ENCODE results near the gene FGF14. TPM values are rescaled to one million over a fixed set of nuclear protein-coding genes. Genes with fewer than 3 reads are reported as not detected.

Gene FGF14
- polyA plus RNA-seq, 1 donor (not counting 4 experiments of a cell fraction or from before 2014, with no cell fraction given): 0.09 TPM

DNA sequence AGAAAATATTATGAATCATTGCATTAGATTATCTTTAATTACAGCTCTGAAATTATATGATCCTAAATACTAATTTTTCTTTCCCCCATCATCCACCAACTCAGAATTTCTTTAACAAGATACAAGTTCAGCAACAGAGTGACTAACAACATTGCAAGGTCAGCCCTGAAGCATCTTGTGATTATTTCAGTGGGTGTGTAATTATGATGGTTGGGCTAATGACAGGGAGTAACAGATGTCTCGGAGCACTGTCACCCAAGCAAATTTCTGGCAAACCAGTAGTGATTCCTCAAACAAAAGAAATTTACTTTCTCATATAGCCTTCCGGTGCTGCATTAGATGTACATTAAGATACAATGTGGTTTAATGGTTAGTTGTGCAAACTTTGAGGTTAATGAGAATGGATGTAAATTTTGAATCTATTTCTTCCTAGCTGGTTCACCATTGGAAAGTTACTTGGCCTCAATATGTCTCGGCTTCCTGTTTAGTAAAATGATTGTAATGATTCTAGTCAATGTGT is 710.4 kb downstream of the FGF14 start:
- dilution Hi-C loops (cut with MboI; ENCODE audit: extremely low pct_ligation_motif_present, low sequenced_read_pairs): no loop called here
- DNase-seq (ENCODE audit: low read depth, low spot score) (no peak), FAIRE-seq (no peak)
- H2AFZ ChIP-seq (ENCODE audit: control insufficient read depth, low read length): no peak overlapping the region
- no peaks in the 10 kb centered on the region for H3K36me3 ChIP-seq (ENCODE audit: control insufficient read depth in 2 of 2, extremely low read depth in 1 of 2, insufficient read depth in 2 of 2, low read length in 2 of 2)
- no peaks in the 10 kb centered on the region for H3K27me3 ChIP-seq (ENCODE audit: control insufficient read depth, extremely low read depth, insufficient read depth, low read length)
- H3K9me1 ChIP-seq (ENCODE audit: control insufficient read depth, extremely low read depth, insufficient read depth, low read length): no peaks in the 10 kb centered on the region
- no peaks in the 10 kb centered on the region for H3K9me3 ChIP-seq (ENCODE audit: control insufficient read depth, low read depth, low read length)
- H3K4me2 ChIP-seq (ENCODE audit: control insufficient read depth, extremely low read depth, insufficient read depth, low read depth, low read length): no peak overlapping the region
- H3K4me1 ChIP-seq (ENCODE audit: control insufficient read depth, extremely low read depth, insufficient read depth, low read length): no peaks in the 10 kb centered on the region
- H3K9ac ChIP-seq (ENCODE audit: control insufficient read depth, extremely low read depth, insufficient read depth, low read length): no peak overlapping the region
- H3K27ac ChIP-seq (ENCODE audit: control insufficient read depth, insufficient read depth, low read length): no peak overlapping the region
- H3K4me3 ChIP-seq (ENCODE audit: control insufficient read depth in 2 of 3, extremely low read depth in 1 of 3, insufficient read depth in 2 of 3, low read depth in 1 of 3, low read length in 3 of 3): no peak overlapping the region
- no peaks in the 10 kb centered on the region for H3K79me2 ChIP-seq (ENCODE audit: control insufficient read depth, insufficient read depth, low read length)
- no peaks in the 10 kb centered on the region for H4K20me1 ChIP-seq (ENCODE audit: control insufficient read depth, extremely low read depth, insufficient read depth, low read length)
- TF ChIP-seq EZH2 (IDR thresholded peaks at IDR 0.05; ENCODE audit: low read length): no peak
- TF ChIP-seq, protein P1, sequence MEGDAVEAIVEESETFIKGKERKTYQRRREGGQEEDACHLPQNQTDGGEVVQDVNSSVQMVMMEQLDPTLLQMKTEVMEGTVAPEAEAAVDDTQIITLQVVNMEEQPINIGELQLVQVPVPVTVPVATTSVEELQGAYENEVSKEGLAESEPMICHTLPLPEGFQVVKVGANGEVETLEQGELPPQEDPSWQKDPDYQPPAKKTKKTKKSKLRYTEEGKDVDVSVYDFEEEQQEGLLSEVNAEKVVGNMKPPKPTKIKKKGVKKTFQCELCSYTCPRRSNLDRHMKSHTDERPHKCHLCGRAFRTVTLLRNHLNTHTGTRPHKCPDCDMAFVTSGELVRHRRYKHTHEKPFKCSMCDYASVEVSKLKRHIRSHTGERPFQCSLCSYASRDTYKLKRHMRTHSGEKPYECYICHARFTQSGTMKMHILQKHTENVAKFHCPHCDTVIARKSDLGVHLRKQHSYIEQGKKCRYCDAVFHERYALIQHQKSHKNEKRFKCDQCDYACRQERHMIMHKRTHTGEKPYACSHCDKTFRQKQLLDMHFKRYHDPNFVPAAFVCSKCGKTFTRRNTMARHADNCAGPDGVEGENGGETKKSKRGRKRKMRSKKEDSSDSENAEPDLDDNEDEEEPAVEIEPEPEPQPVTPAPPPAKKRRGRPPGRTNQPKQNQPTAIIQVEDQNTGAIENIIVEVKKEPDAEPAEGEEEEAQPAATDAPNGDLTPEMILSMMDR (optimal IDR thresholded peaks at IDR 0.05 in 1 of 3, IDR thresholded peaks at IDR 0.05 in 1 of 3, conservative IDR thresholded peaks at IDR 0.05 in 1 of 3; ENCODE audit: extremely low read depth in 1 of 3, insufficient read depth in 2 of 3, low read length in 3 of 3): no peak

DNA sequence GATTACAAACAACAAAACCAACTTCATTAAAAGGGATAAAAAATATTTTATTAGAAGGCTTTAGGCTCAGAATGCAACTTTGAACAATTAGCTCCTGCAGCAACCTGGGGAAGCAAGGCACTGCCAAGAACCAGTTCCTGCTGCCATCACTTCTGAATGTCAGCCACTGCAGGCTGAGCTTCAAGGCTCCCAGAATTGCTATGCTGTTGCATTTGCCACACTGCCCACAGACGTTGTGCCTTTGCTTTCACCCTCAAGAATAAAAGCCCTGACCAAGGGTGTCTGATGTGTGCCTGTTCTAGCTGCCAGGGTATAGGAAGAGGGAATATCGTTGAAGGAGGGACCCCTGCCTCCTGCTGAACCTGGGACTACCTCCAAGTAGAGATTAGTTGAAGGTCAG is 711.0 kb downstream of the FGF14 start:
- Histone ChIP-seq H3K4me3 (ENCODE audit: control insufficient read depth in 2 of 3, extremely low read depth in 1 of 3, insufficient read depth in 2 of 3, low read depth in 1 of 3, low read length in 3 of 3) (no peak overlapping the region), H3K27ac (ENCODE audit: control insufficient read depth, insufficient read depth, low read length) (no peak overlapping the region), H4K20me1 (ENCODE audit: control insufficient read depth, extremely low read depth, insufficient read depth, low read length) (no peaks in the 10 kb centered on the region), H2AFZ (ENCODE audit: control insufficient read depth, low read length) (no peak overlapping the region), H3K79me2 (ENCODE audit: control insufficient read depth, insufficient read depth, low read length) (no peaks in the 10 kb centered on the region), H3K9me1 (ENCODE audit: control insufficient read depth, extremely low read depth, insufficient read depth, low read length) (no peaks in the 10 kb centered on the region), H3K4me1 (ENCODE audit: control insufficient read depth, extremely low read depth, insufficient read depth, low read length) (no peaks in the 10 kb centered on the region), H3K9ac (ENCODE audit: control insufficient read depth, extremely low read depth, insufficient read depth, low read length) (no peak overlapping the region), H3K9me3 (ENCODE audit: control insufficient read depth, low read depth, low read length) (no peaks in the 10 kb centered on the region), H3K4me2 (ENCODE audit: control insufficient read depth, extremely low read depth, insufficient read depth, low read depth, low read length) (no peak overlapping the region), H3K36me3 (ENCODE audit: control insufficient read depth in 2 of 2, extremely low read depth in 1 of 2, insufficient read depth in 2 of 2, low read length in 2 of 2) (no peaks in the 10 kb centered on the region), H3K27me3 (ENCODE audit: control insufficient read depth, extremely low read depth, insufficient read depth, low read length) (no peaks in the 10 kb centered on the region)
- dilution Hi-C loops (cut with MboI; ENCODE audit: extremely low pct_ligation_motif_present, low sequenced_read_pairs): no loop called here
- TF ChIP-seq, protein P1 (optimal IDR thresholded peaks at IDR 0.05 in 1 of 3, IDR thresholded peaks at IDR 0.05 in 1 of 3, conservative IDR thresholded peaks at IDR 0.05 in 1 of 3; ENCODE audit: extremely low read depth in 1 of 3, insufficient read depth in 2 of 3, low read length in 3 of 3): no peak
- no peak for TF ChIP-seq EZH2 (IDR thresholded peaks at IDR 0.05; ENCODE audit: low read length)
- FAIRE-seq (no peak), DNase-seq (ENCODE audit: low read depth, low spot score) (no peak)

Data from keratinocyte (primary cell).